IgD-negative memory B cell (primary cell): ENCODE results near the gene MISP. TPM values are rescaled to one million over a fixed set of nuclear protein-coding genes. Genes with fewer than 3 reads are reported as not detected.
A peak's percentile ranks its signal among the peaks of the same experiment; 100 is the strongest.

Experiments
- H3K27ac Mint-ChIP-seq, 3 donors: one replicate each; pipeline ENCODE4 v1.8.0; 2020 to 2022; ENCODE audit warnings: mild to moderate bottlenecking in 3 of 3, mixed read lengths in 3 of 3, moderate library complexity in 1 of 3
- H3K27me3 Mint-ChIP-seq: one replicate; pipeline ENCODE4 v1.8.0; 2021; ENCODE audit warnings: mixed read lengths
- H3K36me3 Mint-ChIP-seq: one replicate; pipeline ENCODE4 v1.8.0; 2020; ENCODE audit warnings: mild to moderate bottlenecking, mixed read lengths
- H3K4me1 Mint-ChIP-seq, 3 donors: one replicate each; pipeline ENCODE4 v1.8.0; 2020 to 2022; ENCODE audit warnings: mixed read lengths in 3 of 3, mild to moderate bottlenecking in 1 of 3
- H3K4me3 Mint-ChIP-seq, 4 donors: one replicate each; pipeline ENCODE4 v1.8.0; 2020 to 2022; ENCODE audit warnings: mild to moderate bottlenecking in 4 of 4, mixed read lengths in 4 of 4, moderate library complexity in 3 of 4
- H3K9me3 Mint-ChIP-seq, 3 donors: one replicate each; pipeline ENCODE4 v1.8.0; 2020 to 2021; ENCODE audit warnings: mixed read lengths in 3 of 3, mild to moderate bottlenecking in 1 of 3
- polyA plus RNA-seq: library from polyadenylated mRNA; unstranded; fragments of 300-500 nt; fragmentation: Illumina TruSeq; gene quantifications from one replicate; pipeline ENCODE4 v1.2.3, GENCODE V29; 2021

MISP gene
- polyA plus RNA-seq, 1 donor from 2014 or later, result not detected

DNA sequence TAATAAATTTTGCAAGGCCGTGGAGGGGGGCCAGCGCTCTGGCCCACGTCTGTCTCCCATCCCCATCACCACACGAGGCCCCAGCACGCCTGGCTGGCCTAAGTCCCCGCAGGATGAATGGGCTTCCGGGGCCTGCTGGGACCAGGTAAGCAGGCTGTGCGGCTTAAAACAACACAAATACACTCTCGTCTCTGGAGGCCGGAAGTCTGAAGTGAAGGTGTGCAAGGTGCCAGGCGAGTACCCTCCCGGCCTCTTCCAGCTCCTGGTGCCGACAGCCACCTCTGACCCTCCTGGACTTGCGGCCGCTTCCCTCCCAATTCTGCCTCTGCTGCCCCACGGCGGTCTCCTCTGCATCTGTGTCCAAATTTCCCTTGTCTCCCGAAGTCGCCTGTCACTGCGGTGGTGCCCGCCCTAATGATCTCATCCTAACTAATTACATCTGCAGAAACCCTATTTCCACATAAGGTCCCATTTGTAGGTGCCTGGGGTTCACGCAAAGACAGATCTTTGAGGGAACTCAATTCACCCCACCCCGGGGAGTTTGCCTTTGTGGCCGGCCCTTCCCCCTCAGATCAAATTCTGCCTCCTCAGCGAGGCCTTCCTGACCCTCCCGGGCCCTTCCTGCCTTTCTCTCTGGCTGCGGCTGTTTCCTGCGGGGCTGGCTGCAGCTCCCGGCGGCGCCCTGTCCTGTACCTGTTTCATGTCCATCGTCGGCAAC lies 38.2 kb downstream of the MISP start:
- H3K27ac Mint-ChIP-seq, result peak overlapping the region in 1 of 3 donors; percentile 20
- no peaks in the 10 kb centered on the region for H3K4me1 Mint-ChIP-seq
- H3K36me3 Mint-ChIP-seq, result no peaks in the 10 kb centered on the region
- H3K9me3 Mint-ChIP-seq, result no peaks in the 10 kb centered on the region
- no peak overlapping the region for H3K4me3 Mint-ChIP-seq
- peaks cover 3% of the 10 kb centered on the region for H3K27me3 Mint-ChIP-seq

DNA sequence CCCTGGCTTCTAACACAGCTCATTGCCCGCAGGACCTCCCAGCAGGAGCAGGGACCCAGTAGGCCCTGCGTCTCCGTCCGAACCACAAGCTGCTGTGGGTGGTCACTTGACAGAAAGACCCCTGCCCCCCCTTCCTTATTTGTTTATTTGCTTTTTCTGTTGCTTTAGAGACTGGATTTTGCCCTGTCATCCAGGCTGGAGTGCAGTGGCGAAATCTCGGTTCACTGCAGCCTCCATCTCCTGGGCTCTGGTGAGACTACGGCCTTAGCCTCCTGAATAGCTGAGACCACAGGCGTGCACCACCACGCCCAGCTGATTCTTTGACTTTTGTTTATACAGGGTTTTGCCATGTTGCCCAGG lies 38.8 kb downstream of the MISP start:
- Mint-ChIP-seq H3K27me3 (peaks cover 3% of the 10 kb centered on the region), H3K4me1 (no peaks in the 10 kb centered on the region), H3K27ac (no peak overlapping the region), H3K4me3 (no peak overlapping the region), H3K9me3 (no peaks in the 10 kb centered on the region), H3K36me3 (no peaks in the 10 kb centered on the region)

DNA sequence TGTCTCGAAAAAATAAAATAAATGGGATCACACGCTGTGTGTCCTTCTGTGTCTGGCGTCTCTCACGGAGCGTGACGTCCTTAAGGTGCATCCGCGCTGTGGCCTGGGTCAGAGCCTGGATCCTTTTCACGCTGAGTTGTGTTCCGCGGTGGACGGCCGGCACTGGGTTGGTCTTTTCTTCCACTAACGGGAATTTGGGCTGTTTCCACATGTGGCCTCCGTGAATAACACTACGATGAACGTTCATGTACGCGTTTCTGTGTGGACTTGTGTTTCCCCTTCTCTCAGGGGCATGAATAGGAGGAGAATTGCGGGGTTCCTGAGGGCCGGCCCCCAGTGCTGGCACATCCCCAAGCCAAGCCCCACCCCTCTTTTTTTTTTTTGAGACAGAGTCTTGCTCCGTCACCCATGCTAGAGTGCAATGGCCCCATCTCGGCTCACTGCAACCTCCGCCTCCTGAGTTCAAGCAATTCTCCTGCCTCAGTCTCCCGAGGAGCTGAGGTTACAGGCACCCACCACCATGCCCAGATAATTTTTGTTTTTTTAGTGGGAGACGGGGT lies 40.2 kb downstream of the MISP start:
- no peak overlapping the region for H3K27ac Mint-ChIP-seq
- no peaks in the 10 kb centered on the region for H3K36me3 Mint-ChIP-seq
- peaks cover 3% of the 10 kb centered on the region for H3K27me3 Mint-ChIP-seq
- H3K9me3 Mint-ChIP-seq, result no peaks in the 10 kb centered on the region
- H3K4me3 Mint-ChIP-seq, result peak overlapping the region in 1 of 4 donors; percentile 21
- no peaks in the 10 kb centered on the region for H3K4me1 Mint-ChIP-seq

DNA sequence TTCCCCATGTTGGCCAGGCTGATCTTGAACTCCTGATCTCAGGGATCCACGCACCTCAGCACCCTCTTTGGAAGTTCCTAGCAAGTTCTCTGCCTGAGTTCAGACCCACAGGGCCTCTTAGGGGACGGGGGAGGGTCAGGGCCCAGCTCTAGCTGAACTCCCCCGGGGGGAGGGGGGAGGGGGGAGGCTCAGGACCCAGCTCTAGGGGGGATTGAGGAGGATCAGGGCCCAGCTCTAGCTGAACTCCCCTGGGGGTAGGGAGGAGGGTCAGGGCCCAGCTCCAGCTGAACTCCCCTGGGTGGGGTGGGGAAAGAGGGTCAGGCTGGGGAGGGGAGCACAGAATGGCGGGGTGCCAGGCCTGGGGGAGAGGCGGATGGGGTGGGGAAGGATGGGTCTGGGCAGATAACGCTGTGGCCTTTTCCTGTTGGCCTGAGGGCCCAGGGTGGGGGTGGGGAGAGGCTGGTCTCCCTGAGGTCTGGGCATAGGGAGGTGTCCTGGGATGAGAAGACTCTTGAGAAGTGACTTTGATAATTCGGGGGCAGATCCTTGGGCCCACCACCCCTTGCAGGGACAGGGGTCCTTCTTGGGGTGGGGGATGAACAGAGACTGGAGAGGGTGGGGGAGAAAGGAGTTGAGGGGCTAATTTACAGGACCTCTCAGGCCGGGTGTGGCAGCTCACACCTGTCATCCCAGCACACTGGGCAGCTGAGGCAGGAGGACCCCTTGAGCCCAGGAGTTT lies 40.8 kb downstream of the MISP start:
- Mint-ChIP-seq H3K36me3 (no peaks in the 10 kb centered on the region), H3K4me1 (peaks cover 0 to 2% (median 2%) of the 10 kb centered on the region in 3 donors), H3K9me3 (no peaks in the 10 kb centered on the region), H3K27me3 (peaks cover 3% of the 10 kb centered on the region), H3K27ac (no peak overlapping the region), H3K4me3 (peak overlapping the region in 1 of 4 donors; percentile 28)

DNA sequence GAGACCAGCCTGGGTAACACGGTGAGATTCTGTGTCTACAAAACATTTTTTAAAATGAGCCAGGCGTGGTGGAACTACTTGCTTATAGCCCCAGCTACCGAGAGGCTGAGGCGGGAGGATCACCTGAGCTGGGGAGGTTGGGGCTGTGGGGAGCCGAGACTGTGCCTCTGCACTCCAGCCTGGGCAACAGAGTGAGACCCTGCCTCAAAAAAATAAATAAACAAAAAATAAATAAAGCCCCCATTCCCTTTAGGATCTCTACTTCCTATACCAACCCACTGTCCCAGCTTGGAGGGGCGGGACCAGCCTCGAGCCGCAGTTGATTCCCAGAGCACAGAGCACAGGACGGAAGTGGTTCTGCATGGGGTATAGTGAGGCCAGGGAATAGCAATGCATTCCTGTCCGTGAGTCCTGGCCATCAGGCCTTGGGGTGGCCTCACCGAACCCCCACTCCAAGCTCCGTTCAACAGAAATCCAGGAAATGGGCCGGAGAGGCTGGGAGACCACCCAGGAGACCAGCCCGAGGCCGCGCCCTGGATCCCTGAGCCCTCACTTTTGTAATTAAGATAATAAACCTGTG lies 41.5 kb downstream of the MISP start:
- Mint-ChIP-seq H3K36me3 (no peaks in the 10 kb centered on the region), H3K9me3 (no peaks in the 10 kb centered on the region), H3K4me1 (peaks cover 0 to 5% (median 4%) of the 10 kb centered on the region in 3 donors), H3K4me3 (peak overlapping the region in 1 of 4 donors; percentile 35), H3K27me3 (peaks cover 3% of the 10 kb centered on the region), H3K27ac (no peak overlapping the region)

DNA sequence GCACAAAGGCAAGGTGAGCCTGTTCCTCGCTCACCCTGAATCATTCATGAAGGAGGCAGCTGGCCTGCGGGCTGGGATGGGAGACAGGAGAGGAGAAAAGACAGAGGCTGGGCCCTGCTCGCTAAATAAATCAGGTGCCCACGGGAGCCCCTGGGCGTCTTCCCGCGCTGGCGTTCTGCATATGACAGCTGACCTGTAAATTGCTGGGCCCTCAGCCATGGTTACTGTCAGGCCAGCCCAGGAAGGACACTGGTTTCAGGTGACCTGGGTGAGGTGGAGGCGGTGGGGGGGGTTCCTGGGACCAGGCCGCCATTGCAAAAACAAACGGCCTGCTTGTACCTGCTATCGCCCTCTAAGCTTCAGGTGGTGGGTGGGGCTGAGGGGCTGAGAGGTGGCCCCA lies 42.9 kb downstream of the MISP start:
- H3K9me3 Mint-ChIP-seq, result no peaks in the 10 kb centered on the region
- H3K4me3 Mint-ChIP-seq, result no peak overlapping the region
- H3K36me3 Mint-ChIP-seq, result no peaks in the 10 kb centered on the region
- peaks cover 3% of the 10 kb centered on the region for H3K27me3 Mint-ChIP-seq
- H3K27ac Mint-ChIP-seq, result no peak overlapping the region
- peaks cover 0 to 7% (median 6%) of the 10 kb centered on the region in 3 donors for H3K4me1 Mint-ChIP-seq

DNA sequence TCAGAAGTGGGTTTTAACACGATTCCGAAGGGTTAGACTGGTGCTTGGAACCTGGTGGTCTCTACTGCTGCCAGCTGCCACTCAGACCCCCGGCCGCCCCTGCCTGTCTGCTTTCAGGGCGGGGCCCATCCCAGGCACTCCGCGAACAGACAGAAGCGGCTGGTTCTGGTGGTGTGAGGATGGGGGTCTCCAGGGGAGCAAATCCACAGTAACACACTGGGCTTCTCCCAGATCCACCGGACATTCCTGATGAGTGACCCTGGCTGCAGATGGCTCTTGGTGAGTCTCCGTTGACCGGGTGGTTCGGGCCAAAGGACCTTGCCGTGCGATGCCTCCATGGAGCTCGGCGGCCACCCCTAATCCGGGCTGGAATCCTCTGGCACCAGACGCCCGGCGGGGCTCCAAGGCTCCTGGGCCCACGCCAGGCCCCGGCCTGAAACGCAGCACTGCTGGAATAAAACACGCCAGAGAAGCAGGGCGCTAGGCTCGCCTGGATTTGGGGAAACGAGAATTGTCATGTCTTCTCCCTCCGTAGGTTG lies 44.2 kb downstream of the MISP start:
- Mint-ChIP-seq H3K36me3 (no peaks in the 10 kb centered on the region), H3K27me3 (peaks cover 1% of the 10 kb centered on the region), H3K9me3 (no peaks in the 10 kb centered on the region), H3K4me1 (peaks cover 4 to 18% (median 16%) of the 10 kb centered on the region in 3 donors), H3K27ac (no peak overlapping the region), H3K4me3 (no peak overlapping the region)

DNA sequence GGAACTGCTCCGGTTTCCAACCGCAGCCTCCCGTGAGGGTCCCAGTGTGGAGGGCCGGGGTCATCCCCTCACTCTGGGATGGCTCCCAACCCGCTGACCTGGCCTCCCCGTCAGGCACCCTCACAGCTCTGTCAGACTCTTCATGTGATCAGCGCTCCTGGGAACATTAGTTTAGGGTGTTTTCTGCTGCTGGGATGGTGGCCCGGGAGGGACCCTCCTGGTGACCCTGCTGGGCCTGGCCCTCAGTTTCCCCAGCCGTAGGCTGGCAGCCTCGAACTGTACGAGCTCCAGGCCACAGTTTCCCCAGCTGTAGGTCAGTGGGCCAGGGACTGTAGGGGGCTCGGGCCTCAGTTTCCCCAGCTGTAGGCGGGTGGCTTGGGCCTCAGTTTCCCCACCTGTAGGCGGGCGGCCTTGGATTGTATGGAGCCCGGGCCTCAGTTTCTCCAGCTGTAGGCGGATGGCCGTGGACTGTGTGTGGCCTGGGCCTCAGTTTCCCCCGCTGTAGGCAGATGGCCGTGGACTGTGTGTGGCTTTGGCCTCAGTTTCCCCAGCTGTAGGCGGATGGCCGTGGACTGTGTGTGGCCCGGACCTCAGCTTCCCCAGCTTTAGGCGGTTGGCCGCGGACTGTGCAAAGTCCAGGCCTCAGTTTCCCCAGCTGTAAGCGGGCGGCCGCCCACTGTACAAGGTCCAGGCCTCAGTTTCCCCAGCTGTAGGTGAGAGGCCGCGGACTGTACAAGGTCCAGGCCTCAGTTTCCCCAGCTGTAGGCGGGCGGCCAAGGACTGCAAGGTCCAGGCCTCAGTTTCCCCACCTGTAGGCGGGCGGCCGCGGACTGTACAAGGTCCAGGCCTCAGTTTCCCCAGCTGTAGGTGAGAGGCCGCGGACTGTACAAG lies 45.0 kb downstream of the MISP start:
- Mint-ChIP-seq H3K27me3 (peaks cover under 1% of the 10 kb centered on the region), H3K4me1 (peaks cover 10 to 23% (median 21%) of the 10 kb centered on the region in 3 donors), H3K36me3 (no peaks in the 10 kb centered on the region), H3K9me3 (no peaks in the 10 kb centered on the region), H3K4me3 (peak overlapping the region in 2 of 4 donors; percentile 12 to 60), H3K27ac (no peak overlapping the region)

DNA sequence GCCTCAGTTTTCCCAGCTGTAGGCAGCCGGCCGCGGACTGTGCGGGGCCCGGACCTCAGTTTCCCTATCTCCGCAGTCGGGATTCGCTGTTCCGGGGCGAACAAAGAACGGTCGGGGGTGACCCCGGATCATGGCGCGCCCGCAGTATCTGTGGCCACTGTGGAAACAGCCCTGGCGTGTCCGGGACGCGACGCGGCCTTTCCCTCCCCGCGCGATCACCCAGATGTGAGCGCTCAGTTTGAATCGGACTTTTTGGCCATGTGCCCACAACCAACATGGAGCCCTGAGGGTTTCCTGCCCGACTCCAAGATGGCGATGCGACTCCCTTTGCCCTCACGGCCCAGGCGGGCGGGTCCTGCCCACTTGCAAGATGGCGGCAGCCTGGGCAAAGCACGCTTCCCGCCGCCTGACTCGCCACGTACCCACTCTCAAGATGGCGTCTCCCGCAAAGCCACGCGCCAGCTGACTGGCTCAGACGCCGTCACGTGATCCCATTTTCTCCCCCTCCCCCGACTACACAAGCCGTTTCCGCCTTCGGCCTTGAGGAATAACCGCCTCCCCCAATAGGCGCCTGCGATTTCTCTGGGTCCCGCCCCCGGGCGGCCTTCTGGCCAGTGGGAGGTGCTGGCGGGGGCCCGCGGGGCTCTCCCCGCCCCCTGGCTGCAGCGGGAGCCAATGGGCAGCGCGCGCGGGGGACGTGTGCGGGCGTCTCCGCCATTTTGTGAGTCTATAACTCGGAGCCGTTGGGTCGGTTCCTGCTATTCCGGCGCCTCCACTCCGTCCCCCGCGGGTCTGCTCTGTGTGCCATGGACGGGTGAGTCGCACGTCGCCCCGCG lies 46.0 kb downstream of the MISP start, which contains the start of gene PTBP1:
Gene PTBP1 (plus strand): TSS at position 761 of the 836 bp plus-strand sequence. CDS start 46 bp downstream, at position 807.
- peaks cover 15 to 24% (median 23%) of the 10 kb centered on the region in 3 donors for H3K4me1 Mint-ChIP-seq
- peak within 1 kb of the TSS; percentile 83 to 99 (median 96) for H3K27ac Mint-ChIP-seq
- no peaks in the 10 kb centered on the region for H3K36me3 Mint-ChIP-seq
- H3K27me3 Mint-ChIP-seq, result no peaks in the 10 kb centered on the region
- H3K4me3 Mint-ChIP-seq, result peak within 1 kb of the TSS; percentile 92 to 97 (median 94)
- H3K9me3 Mint-ChIP-seq, result no peaks in the 10 kb centered on the region

DNA sequence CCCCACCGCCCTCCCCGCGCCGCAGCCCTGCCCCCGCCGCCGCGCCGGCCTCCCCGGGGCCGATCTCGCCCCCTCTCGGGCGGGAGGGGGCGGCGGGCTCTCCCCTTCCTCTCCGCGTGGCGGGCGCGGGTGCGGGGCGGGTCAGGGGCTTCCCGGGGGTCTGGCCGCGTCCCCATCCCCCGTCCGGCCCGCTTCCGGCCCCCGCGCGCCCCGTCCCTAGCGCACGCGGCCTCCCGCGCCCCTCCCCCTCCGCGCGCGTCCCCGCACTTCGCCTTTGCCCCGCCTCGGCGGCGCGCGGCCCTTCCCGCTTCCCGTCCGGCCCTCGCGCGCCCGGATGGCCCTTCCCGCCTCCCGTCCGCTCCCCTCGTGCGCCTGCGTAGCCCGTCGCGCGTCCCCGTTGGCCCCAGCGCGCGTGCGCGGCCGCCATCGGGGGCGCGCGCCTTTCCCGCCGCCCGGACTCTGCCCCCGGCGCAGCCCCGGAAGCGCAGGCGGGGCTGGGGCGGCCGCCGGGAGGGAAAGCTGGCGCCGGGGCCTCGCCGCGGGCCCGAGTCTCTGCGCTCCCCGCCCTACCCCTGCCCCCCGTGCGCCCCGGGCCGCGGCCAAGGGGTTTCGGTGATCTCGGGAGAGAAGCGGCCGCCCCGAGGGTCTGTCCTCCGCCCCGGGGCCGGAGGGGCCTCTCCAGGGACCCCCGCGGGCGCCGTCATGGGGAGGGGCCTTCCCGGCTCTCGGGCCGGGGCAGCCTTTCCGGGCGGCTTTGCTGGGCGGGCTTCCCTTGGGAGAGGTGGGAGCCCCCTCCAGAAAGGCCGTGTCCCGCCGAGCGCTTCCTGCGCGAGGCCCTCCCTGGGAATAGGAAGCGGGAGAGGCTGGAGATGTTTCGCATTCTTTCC lies 46.9 kb downstream of the MISP start:
- H3K4me1 Mint-ChIP-seq, result peaks cover 17 to 28% (median 23%) of the 10 kb centered on the region in 3 donors

DNA sequence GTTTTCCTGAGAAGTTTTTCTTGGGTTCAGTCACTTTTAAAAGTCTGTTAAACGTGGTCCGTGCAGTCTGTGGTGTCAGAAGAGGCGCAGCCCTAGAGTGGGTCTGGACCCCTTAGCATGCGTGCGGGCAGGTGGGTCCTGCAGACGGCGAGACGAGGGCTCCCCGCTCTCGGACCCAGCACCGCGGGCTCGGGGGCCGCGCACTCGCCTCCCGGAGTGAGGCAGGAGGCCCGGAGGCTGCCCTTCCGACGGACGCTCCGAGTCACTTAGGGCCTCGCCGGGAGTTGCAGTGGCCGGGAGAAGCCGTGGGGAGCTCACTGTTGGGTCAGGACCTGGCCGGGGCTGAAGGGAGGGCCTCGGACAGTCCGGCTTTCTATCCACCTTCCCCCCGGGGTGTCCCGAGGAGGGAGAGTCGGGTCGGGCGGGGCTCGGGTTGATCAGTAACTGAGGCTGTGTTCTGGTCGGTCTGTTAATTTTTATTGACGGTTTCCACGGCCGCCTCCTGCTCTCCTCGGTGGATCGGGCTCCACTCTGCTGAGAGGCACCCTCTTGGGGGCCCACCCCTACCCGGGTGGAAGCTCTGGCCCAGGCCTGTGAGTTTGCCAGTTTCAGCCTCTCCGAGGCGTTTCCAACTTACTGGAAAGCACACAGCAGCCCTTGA lies 47.6 kb downstream of the MISP start:
- H3K4me3 Mint-ChIP-seq, result peak overlapping the region; percentile 87 to 94 (median 90)
- H3K4me1 Mint-ChIP-seq, result peaks cover 21 to 28% (median 23%) of the 10 kb centered on the region in 3 donors
- no peaks in the 10 kb centered on the region for H3K36me3 Mint-ChIP-seq

More for the DNA sequence above, 46.9 kb downstream of the MISP start:
- no peaks in the 10 kb centered on the region for H3K9me3 Mint-ChIP-seq
- H3K27me3 Mint-ChIP-seq, result no peaks in the 10 kb centered on the region
- no peaks in the 10 kb centered on the region for H3K36me3 Mint-ChIP-seq
- H3K27ac Mint-ChIP-seq, result peak overlapping the region; percentile 83 to 99 (median 96)
- H3K4me3 Mint-ChIP-seq, result peak overlapping the region; percentile 87 to 94 (median 90)

More for the DNA sequence above, 47.6 kb downstream of the MISP start:
- peak overlapping the region; percentile 55 to 99 (median 96) for H3K27ac Mint-ChIP-seq
- no peaks in the 10 kb centered on the region for H3K9me3 Mint-ChIP-seq
- no peaks in the 10 kb centered on the region for H3K27me3 Mint-ChIP-seq
